Measurements from ENCODE around the gene MAPK6.

- TF ChIP-seq GATA2 (CRISPR knock-in tag; IDR thresholded peaks at IDR 0.05): no peak
- no peak for TF ChIP-seq ZBTB8A (IDR thresholded peaks at IDR 0.05; ENCODE audit: partially characterized antibody)
- no peak for TF ChIP-seq MAFK (IDR thresholded peaks at IDR 0.05; ENCODE audit: low read length)
- no peak for TF ChIP-seq HDAC6 (IDR thresholded peaks at IDR 0.05; ENCODE audit: low read depth, low read length)
- no peak for TF ChIP-seq CREB1 (IDR thresholded peaks at IDR 0.05)
- TF ChIP-seq CREB1 (CRISPR knock-in tag; IDR thresholded peaks at IDR 0.05): no peak
- no peak for TF ChIP-seq EHMT2 (IDR thresholded peaks at IDR 0.05)
- TF ChIP-seq MTA1 (IDR thresholded peaks at IDR 0.05; ENCODE audit: borderline replicate concordance): no peak
- no peak for TF ChIP-seq KAT8 (IDR thresholded peaks at IDR 0.05; ENCODE audit: low read depth)
- no peak for TF ChIP-seq ZNF41 (CRISPR knock-in tag; conservative IDR thresholded peaks at IDR 0.05)
- TF ChIP-seq POLR2A (conservative IDR thresholded peaks at IDR 0.05): no peak
- no peak for TF ChIP-seq NR2C2 (CRISPR knock-in tag; IDR thresholded peaks at IDR 0.05)
- no peak for TF ChIP-seq NR2C2 (tag; IDR thresholded peaks at IDR 0.05)
- no peak for TF ChIP-seq SP1 (CRISPR knock-in tag; IDR thresholded peaks at IDR 0.05)
Measured at GRCh38 chr15:52080706-52081392, 61.8 kb downstream of the MAPK6 start.

All from K562 (cell line).